Activated naive CD4-positive, alpha-beta T cell treated with anti-CD3 and anti-CD28 coated beads, Interleukin-2, amount 50 U/mL, for 16 hours (primary cell): ENCODE data around the gene ARID2.

ENCODE experiments used
- DNase-seq: peaks from one replicate; pipeline ENCODE4 v3.0.0-alpha.2; 2020

ARID2 gene

GRCh38 chr12:45773747-45774146 lies 44.2 kb downstream of the ARID2 start:
- DNase-seq, result no peak

- no peak for DNase-seq
Measured at GRCh38 chr12:45774508-45775162, 45.1 kb downstream of the ARID2 start.

GRCh38 chr12:45775465-45775864 lies 46.0 kb downstream of the ARID2 start:
- no peak for DNase-seq

GRCh38 chr12:45775964-45776363 lies 46.5 kb downstream of the ARID2 start:
- no peak for DNase-seq

- DNase-seq, result no peak
Measured at GRCh38 chr12:45779936-45780335, 50.4 kb downstream of the ARID2 start.

DNA sequence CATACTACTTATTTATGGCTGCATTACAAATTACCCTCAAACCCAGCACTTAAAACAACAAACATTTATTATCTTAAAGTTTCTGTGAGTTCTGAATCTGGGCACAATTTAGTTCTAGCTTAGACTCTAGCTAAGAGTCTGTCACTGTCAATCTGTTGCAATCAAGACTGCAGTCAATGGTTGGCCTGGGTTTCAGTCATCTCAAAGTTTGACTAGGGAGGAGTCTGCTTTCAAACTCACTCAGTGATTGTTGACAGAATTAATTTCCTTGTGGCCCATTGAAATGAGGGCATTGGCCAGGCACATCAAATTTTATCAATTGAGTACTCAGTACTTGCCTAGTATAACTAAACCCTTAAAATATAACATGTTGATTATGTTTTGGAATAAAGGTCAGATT lies 51.6 kb downstream of the ARID2 start:
- no peak for DNase-seq

DNA sequence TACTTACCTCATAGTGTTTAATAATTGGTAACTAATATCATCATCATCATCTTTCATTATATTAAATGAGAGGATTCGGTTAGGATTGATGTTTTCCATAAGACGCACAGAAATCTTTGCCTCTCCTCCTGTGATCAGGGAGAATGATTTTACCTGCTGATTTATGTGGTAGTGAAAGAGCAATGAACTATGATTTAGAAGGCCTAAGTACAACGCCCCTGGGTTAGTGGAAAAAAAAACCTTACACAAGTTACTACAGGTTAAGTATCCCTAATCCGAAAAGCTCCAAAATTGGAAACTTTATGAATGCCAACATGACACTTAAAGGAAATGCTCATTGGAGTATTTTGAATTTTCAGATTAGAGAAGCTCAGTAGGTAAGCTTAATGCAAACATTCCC lies 55.8 kb downstream of the ARID2 start:
- no peak for DNase-seq

GRCh38 chr12:45789025-45789424 lies 59.5 kb downstream of the ARID2 start:
- no peak for DNase-seq

DNA sequence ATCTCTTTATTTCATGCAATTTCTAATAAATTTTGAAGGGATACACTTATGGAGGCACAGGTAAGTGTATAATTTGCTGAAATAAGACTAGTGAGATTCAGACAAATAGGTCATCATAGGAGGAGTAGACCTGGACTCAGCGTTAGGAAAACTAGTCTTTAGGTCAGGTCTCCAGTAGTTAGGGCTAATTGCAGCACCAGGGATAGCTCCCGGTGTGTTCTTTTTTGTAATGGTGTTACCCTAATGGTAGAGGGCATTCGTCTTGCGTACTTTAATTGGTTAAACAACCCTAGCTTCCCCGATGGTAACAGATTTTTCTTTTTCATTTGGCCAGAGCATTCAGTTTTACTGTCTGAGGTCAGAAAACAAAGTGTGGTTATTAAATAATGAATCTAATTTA lies 64.9 kb downstream of the ARID2 start:
- no peak for DNase-seq

DNA sequence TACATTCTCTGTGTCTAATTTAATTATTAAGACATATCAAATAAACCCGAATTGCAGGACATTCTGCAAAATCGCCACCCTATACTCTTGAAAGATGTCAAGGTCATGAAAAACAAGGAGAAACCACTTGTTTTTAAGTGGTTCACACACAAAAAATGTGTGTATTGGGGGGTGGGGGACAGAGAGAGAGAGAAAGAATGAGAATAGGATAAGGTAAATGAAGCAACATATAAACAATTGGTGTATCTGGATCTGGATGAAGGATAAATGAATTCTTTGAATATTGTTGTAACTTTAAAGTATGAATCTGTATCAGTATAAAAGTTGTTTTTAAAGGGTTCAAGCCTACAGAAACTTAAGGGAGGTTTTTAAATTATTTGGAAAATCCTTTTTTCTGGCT lies 72.1 kb downstream of the ARID2 start:
- DNase-seq, result no peak

DNA sequence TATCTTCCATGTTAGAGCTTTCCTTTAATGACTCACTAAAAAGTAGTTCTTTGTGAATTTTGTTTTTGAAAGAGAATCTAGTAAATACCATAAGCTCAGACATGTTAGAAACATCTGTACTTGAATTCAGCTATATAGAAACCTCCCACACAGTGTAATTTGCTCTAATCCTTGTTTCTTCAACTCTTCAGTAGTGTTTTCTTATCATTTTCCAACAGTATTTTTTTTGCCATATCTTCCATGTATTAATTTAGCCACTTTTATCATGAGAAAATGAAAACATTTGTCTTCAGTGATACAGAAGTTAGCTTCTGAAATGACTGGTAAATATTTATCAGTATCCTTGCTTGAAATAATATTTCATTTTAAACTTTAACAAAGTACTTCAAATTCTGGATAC lies 73.6 kb downstream of the ARID2 start:
- no peak for DNase-seq

GRCh38 chr12:45816652-45817051 lies 87.1 kb downstream of the ARID2 start:
- DNase-seq, result no peak

- DNase-seq, result no peak
Measured at GRCh38 chr12:45827974-45828373, 98.5 kb downstream of the ARID2 start.

GRCh38 chr12:45828402-45828801 lies 98.9 kb downstream of the ARID2 start:
- DNase-seq, result no peak

DNA sequence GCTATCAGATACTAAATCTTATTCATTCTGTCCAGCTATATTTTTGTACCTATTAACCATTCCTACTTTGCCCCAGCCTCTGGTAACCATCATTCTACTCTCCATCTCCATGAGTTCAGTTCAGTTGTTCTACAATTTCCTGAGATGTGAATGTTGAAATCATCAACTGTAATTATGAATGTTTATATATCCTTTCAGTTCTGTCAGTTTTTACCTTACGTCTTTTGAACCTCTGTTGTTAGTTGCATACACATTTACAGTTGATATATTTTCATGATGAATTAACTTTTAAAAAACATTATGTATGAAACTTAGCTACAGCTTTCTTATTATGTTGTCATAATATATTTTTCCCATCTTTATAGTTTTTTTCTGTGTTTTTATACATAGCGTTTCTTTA lies 102.1 kb downstream of the ARID2 start:
- DNase-seq, result no peak

GRCh38 chr12:45833401-45833800 lies 103.9 kb downstream of the ARID2 start:
- DNase-seq, result no peak

DNA sequence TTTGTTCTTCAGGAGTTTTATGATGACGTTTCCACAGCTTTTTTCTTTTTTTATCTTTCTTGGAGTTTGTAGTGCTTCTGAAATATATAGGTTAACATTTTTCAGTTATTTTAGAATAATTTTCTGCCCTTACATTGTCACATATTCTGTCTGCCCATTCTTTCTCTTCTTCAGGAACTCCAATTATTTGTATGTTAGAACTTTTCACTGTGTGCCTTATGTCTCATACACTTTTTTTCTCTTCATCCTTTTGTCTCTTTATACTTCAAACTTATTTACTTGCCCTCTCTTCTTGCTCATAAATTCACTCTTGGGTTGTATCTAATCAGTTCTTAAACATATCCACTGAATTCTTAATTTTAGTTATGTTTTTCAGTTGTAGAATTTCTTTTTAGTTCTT lies 105.3 kb downstream of the ARID2 start:
- DNase-seq, result no peak

GRCh38 chr12:45839917-45840316 lies 110.4 kb downstream of the ARID2 start:
- no peak for DNase-seq

DNA sequence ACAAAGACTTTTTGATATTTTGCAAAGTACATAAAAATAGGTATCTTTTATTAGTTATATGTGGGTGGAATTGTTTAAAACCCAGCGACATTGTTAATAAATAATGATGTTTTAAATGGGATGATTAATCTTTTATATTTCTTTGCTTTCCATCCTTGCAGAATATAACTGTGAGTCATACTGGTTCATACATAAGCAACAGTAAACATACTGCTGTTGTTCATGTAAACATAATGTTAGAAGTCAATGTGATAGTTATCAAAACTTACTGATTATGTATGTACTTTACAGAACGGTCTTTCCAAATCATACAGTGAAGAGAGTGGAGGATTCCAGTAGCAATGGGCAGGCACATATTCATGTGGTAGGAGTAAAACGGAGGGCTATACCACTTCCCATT lies 119.8 kb downstream of the ARID2 start:
- DNase-seq, result no peak

DNA sequence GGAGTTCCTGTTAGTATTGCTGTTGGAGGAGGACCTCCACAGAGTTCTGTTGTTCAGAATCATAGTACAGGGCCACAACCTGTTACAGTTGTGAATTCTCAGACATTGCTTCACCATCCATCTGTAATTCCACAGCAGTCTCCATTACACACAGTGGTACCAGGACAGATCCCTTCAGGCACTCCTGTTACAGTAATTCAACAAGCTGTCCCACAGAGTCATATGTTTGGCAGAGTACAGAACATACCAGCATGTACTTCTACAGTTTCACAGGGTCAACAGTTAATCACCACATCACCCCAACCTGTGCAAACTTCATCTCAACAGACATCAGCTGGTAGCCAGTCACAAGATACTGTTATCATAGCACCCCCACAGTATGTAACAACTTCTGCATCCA lies 120.8 kb downstream of the ARID2 start:
- DNase-seq, result no peak

GRCh38 chr12:45852508-45852907 lies 123.0 kb downstream of the ARID2 start:
- no peak for DNase-seq

DNA sequence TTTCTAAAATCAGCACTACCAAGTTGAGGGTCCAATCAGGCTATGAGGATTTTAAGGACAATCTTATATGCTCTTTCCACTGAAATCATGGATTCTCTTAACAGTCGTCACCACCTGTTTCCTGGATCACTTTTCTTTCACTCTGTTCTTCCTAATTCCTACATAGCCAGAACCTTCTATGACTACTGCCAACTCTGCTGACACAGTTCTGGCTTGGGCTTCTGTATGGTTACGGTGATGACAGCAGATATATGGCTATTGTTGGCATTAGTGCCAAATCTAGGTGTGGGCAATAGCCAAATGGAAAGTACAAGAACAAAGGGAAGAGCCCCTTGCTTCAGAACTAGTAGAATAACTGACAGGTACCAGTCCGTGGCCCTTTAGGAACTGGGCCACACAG lies 124.0 kb downstream of the ARID2 start:
- DNase-seq, result no peak

GRCh38 chr12:45863332-45863731 lies 133.8 kb downstream of the ARID2 start:
- DNase-seq, result no peak

- DNase-seq, result no peak
Measured at GRCh38 chr12:45866299-45866698, 136.8 kb downstream of the ARID2 start.

- no peak for DNase-seq
Measured at GRCh38 chr12:45872446-45872845, 142.9 kb downstream of the ARID2 start.

- DNase-seq, result no peak
Measured at GRCh38 chr12:45877069-45877468, 147.6 kb downstream of the ARID2 start.
